Activated gamma-delta T cell treated with anti-CD3 and anti-CD28 coated beads, Interleukin-2, amount 50 U/mL, for 16 hours (primary cell): Measurements from ENCODE around the gene PAIP2.

Experiments used
- DNase-seq: peaks from one replicate; pipeline ENCODE4 v3.0.0-alpha.2; 2020; ENCODE audit warnings: low read depth

Gene PAIP2

GRCh38 chr5:139410993-139411828 is 69.6 kb downstream of the PAIP2 start:
- no peak for DNase-seq

- no peak for DNase-seq
Observed at GRCh38 chr5:139413153-139413552, 71.5 kb downstream of the PAIP2 start.

DNA sequence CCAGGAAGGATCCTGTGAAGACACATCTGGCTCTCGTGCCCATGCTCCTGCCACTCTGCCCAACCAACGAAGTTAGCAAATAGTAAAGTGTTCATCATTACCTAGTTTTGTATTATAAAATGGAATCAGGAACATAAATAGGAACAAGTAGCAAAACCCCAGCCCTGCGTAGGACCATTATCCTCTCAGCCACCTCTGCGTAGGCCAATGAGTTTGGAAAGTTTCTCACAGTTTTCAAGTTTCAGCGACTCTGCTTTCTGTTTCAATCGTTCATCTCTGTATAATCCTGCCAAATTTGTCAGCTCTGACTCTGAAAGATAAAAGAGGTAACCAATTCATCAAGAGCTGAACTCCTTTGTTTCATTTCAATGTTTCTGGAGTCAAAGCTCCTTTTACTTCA is 72.3 kb downstream of the PAIP2 start:
- no peak for DNase-seq

GRCh38 chr5:139414581-139415130 is 73.0 kb downstream of the PAIP2 start:
- no peak for DNase-seq

DNA sequence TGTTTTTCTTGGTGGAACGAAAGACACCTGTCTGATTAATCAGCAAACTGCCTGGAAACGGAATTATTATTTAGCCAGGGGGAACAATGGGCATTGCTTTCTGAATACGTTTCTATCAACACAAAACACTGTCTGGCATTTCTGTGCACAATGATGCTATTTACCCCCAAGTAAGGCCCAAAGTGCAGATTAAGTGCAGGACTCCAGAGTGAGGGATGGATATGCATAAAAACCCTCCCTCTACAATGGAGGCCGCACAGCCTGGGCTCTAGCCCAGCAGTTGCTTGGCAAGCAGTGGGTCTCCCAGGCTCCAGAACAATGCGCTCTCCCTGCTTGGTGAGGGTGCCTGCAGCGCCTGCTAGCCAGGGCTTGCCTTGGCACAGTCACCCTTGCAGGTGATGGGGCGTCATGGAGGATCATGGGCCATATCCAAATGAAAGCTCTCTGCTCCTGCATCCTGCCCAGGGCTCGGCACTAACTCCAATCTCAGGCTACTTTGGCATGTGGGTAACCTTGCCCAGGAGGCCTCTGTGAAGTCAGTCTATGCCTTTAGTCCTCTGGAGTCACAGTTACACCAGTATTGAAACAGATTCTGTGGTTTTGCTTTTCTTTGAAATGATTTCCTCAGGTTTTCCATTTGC is 73.7 kb downstream of the PAIP2 start:
- no peak for DNase-seq

GRCh38 chr5:139415869-139416268 is 74.2 kb downstream of the PAIP2 start:
- no peak for DNase-seq

- DNase-seq: no peak
Observed at GRCh38 chr5:139416651-139417050, 75.0 kb downstream of the PAIP2 start.

- no peak for DNase-seq
Observed at GRCh38 chr5:139417214-139417613, 75.6 kb downstream of the PAIP2 start.

GRCh38 chr5:139418793-139419192 is 77.1 kb downstream of the PAIP2 start:
- DNase-seq: no peak
